ENCODE measurements around the gene IL4R. TPM values are rescaled to one million over a fixed set of nuclear protein-coding genes. Genes with fewer than 3 reads are reported as not detected.
"Not testable (repeated sequence)": the region's sequence is repeated elsewhere in the genome, so short reads cannot be mapped to it uniquely, and the experiment has no call there.

Gene IL4R
- total RNA-seq, 1 experiment from 2014 or later, result 99.0 TPM

- Mint-ChIP-seq H3K27me3 (ENCODE audit: unreplicated experiment) (peaks cover 81% of the 10 kb centered on the region), H3K4me3 (ENCODE audit: low read depth, unreplicated experiment) (no peak overlapping the region), H3K27ac (ENCODE audit: unreplicated experiment) (no peak overlapping the region), H3K9me3 (ENCODE audit: low read depth, unreplicated experiment) (peaks cover 13% of the 10 kb centered on the region), H3K36me3 (ENCODE audit: insufficient read depth, unreplicated experiment) (no peaks in the 10 kb centered on the region), H3K4me1 (ENCODE audit: low read depth, unreplicated experiment) (no peaks in the 10 kb centered on the region)
- TF ChIP-seq, protein P1, sequence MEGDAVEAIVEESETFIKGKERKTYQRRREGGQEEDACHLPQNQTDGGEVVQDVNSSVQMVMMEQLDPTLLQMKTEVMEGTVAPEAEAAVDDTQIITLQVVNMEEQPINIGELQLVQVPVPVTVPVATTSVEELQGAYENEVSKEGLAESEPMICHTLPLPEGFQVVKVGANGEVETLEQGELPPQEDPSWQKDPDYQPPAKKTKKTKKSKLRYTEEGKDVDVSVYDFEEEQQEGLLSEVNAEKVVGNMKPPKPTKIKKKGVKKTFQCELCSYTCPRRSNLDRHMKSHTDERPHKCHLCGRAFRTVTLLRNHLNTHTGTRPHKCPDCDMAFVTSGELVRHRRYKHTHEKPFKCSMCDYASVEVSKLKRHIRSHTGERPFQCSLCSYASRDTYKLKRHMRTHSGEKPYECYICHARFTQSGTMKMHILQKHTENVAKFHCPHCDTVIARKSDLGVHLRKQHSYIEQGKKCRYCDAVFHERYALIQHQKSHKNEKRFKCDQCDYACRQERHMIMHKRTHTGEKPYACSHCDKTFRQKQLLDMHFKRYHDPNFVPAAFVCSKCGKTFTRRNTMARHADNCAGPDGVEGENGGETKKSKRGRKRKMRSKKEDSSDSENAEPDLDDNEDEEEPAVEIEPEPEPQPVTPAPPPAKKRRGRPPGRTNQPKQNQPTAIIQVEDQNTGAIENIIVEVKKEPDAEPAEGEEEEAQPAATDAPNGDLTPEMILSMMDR (IDR thresholded peaks at IDR 0.05; ENCODE audit: unreplicated experiment), result no peak
- intact Hi-C loops (cut with micrococcal nuclease; ENCODE audit: unreplicated experiment), result no loop called here
- BruUV-seq (replicated peaks), result no TSS peak
- DNase-seq, result no peak
- CTCF ChIA-PET, result no interaction called here
Observed at GRCh38 chr16:27392671-27393070, 78.9 kb downstream of the IL4R start.

DNA sequence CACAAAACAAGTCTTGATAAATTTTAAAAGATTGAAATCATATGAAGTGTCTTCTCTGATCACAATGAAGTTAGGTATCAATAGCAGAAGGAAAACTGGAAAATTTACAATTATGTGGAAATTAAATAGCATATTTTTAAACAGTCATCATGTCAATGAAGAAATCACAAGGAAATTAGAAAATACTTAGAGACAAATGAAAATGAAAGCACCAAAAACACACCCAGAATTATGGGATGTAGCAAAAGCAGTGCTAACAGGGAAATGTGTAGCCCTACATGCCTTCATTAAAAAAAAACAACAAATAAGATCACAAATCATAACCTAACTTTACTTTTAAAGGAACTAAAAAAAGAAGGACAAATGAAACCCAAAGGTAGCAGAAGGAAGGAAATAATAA lies 80.7 kb downstream of the IL4R start:
- TF ChIP-seq, protein P1 (IDR thresholded peaks at IDR 0.05; ENCODE audit: unreplicated experiment), result no peak
- Mint-ChIP-seq H3K4me1 (ENCODE audit: low read depth, unreplicated experiment) (no peaks in the 10 kb centered on the region), H3K9me3 (ENCODE audit: low read depth, unreplicated experiment) (peaks cover 10% of the 10 kb centered on the region), H3K27me3 (ENCODE audit: unreplicated experiment) (peaks cover 72% of the 10 kb centered on the region), H3K4me3 (ENCODE audit: low read depth, unreplicated experiment) (no peak overlapping the region), H3K36me3 (ENCODE audit: insufficient read depth, unreplicated experiment) (no peaks in the 10 kb centered on the region), H3K27ac (ENCODE audit: unreplicated experiment) (no peak overlapping the region)
- intact Hi-C loops (cut with micrococcal nuclease; ENCODE audit: unreplicated experiment), result no loop called here
- no peak for DNase-seq
- CTCF ChIA-PET, result no interaction called here
- BruUV-seq (replicated peaks), result no TSS peak

DNA sequence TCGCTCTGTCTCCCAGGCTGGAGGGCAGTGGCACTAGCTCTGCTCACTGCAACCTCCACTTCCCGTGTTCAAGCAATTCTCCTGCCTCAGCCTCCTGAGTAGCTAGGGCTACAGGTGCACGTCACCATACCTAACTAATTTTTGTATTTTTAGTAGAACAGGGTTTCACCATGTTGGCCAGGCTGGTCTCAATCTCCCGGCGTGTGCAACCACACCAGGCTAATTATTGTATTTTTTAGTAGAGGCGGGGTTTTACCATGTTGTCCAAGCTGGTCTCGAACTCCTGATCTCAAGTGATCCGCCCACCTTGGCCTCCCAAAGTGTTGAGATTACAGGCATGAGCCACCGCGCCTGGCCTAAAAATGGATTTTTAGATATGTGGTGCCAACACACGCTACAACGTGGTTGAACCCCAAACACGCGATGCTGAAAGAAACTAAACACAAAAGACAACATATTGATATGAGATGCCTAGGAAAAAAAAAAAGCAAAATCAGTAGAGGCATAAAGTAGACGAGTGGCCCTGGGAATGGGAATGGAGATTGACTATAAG lies 84.6 kb downstream of the IL4R start:
- CTCF ChIA-PET; H3K27ac Mint-ChIP-seq (ENCODE audit: unreplicated experiment); BruUV-seq (replicated peaks); H3K4me1 Mint-ChIP-seq (ENCODE audit: low read depth, unreplicated experiment); H3K36me3 Mint-ChIP-seq (ENCODE audit: insufficient read depth, unreplicated experiment); DNase-seq; H3K9me3 Mint-ChIP-seq (ENCODE audit: low read depth, unreplicated experiment); intact Hi-C loops (cut with micrococcal nuclease; ENCODE audit: unreplicated experiment); H3K4me3 Mint-ChIP-seq (ENCODE audit: low read depth, unreplicated experiment): not testable (repeated sequence)
- peaks cover 76% of the 10 kb centered on the region for H3K27me3 Mint-ChIP-seq (ENCODE audit: unreplicated experiment)

- Mint-ChIP-seq H3K36me3 (ENCODE audit: insufficient read depth, unreplicated experiment) (no peaks in the 10 kb centered on the region), H3K27me3 (ENCODE audit: unreplicated experiment) (peaks cover 76% of the 10 kb centered on the region), H3K4me1 (ENCODE audit: low read depth, unreplicated experiment) (peaks cover 9% of the 10 kb centered on the region), H3K4me3 (ENCODE audit: low read depth, unreplicated experiment) (no peak overlapping the region), H3K27ac (ENCODE audit: unreplicated experiment) (no peak overlapping the region), H3K9me3 (ENCODE audit: low read depth, unreplicated experiment) (peaks cover 9% of the 10 kb centered on the region)
- DNase-seq, result no peak
- CTCF ChIA-PET, result no interaction called here
- TF ChIP-seq, protein P1 (IDR thresholded peaks at IDR 0.05; ENCODE audit: unreplicated experiment), result no peak
- intact Hi-C loops (cut with micrococcal nuclease; ENCODE audit: unreplicated experiment), result no loop called here
- no TSS peak for BruUV-seq (replicated peaks)
Observed at GRCh38 chr16:27398894-27399853, 85.4 kb downstream of the IL4R start.

DNA sequence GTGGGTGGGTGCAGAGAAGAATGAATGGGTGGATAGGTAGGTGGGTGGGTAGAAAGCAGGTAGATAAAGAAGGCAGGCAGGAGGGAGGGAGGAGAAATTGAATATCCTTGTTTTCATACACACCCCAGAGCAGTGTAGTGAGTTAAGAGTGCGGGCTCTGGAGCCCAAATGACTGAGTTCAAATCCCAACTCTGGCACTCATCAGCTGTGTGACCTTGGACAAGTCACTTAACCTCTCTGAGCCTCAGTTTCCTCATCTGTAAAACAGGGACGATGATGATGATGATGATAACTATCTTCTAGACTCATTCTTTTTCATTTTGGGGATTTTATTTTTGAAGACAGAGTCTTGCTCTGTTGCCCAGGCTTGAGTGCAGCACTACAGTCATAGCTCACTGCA lies 86.2 kb downstream of the IL4R start:
- no peak overlapping the region for H3K27ac Mint-ChIP-seq (ENCODE audit: unreplicated experiment)
- TF ChIP-seq, protein P1 (IDR thresholded peaks at IDR 0.05; ENCODE audit: unreplicated experiment), result no peak
- no TSS peak for BruUV-seq (replicated peaks)
- H3K9me3 Mint-ChIP-seq (ENCODE audit: low read depth, unreplicated experiment), result peaks cover 6% of the 10 kb centered on the region
- H3K27me3 Mint-ChIP-seq (ENCODE audit: unreplicated experiment), result peaks cover 77% of the 10 kb centered on the region
- intact Hi-C loops (cut with micrococcal nuclease; ENCODE audit: unreplicated experiment), result no loop called here
- H3K36me3 Mint-ChIP-seq (ENCODE audit: insufficient read depth, unreplicated experiment), result no peaks in the 10 kb centered on the region
- H3K4me3 Mint-ChIP-seq (ENCODE audit: low read depth, unreplicated experiment), result no peak overlapping the region
- peaks cover 9% of the 10 kb centered on the region for H3K4me1 Mint-ChIP-seq (ENCODE audit: low read depth, unreplicated experiment)
- DNase-seq, result no peak
- CTCF ChIA-PET, result no interaction called here
